SU-DHL-6 (cell line): ENCODE results near the gene GATA3.

Experiments used
- H2AFZ ChIP-seq: fragments of 200-600 bp; sonication (generic); 2 replicates; pipeline ENCODE4 v1.6.1; 2014; ENCODE audit warnings: low read depth, mild to moderate bottlenecking, moderate library complexity, mixed read lengths, antibody characterized with exemption, low read length; ENCODE audit not compliant: severe bottlenecking
- H3F3A ChIP-seq: fragments of 200-600 bp; shearing (Covaris generic); 2 replicates; pipeline ENCODE4 v1.6.0; 2016; ENCODE audit warnings: antibody characterized with exemption, mild to moderate bottlenecking; ENCODE audit not compliant: insufficient read depth
- H3K27ac ChIP-seq: fragments of 200-600 bp; sonication (generic); 2 replicates; pipeline ENCODE4 v1.5.1; 2016; ENCODE audit warnings: low read depth, mild to moderate bottlenecking, low read length, moderate library complexity, mixed read lengths
- H3K27me3 ChIP-seq: fragments of 200-600 bp; sonication (generic), shearing (Covaris generic); 2 replicates; pipeline ENCODE4 v1.6.0; 2014; ENCODE audit warnings: mild to moderate bottlenecking, low read length
- H3K36me3 ChIP-seq: fragments of 200-600 bp; sonication (generic); 2 replicates; pipeline ENCODE4 v1.6.1; 2014; ENCODE audit warnings: mild to moderate bottlenecking, low read length, mixed read lengths
- H3K4me2 ChIP-seq: fragments of 300-600, 200-600 bp; shearing (Covaris generic), sonication (generic); 2 replicates; pipeline ENCODE4 v1.6.0; 2014; ENCODE audit warnings: low read length, low read depth, mild to moderate bottlenecking; ENCODE audit not compliant: poor library complexity, severe bottlenecking
- H3K4me3 ChIP-seq: fragments of 200-600 bp; sonication (generic); 2 replicates; pipeline ENCODE4 v1.5.1; 2014; ENCODE audit warnings: antibody characterized with exemption, low read length, mild to moderate bottlenecking, mixed read lengths; ENCODE audit not compliant: insufficient read depth, poor library complexity, severe bottlenecking
- H3K79me2 ChIP-seq: fragments of 200-600 bp; sonication (generic); 2 replicates; pipeline ENCODE4 v1.6.1; 2014; ENCODE audit warnings: mild to moderate bottlenecking, low read length, moderate library complexity; ENCODE audit not compliant: insufficient read depth
- H3K9ac ChIP-seq: fragments of 200-600 bp; sonication (generic); 2 replicates; pipeline ENCODE4 v1.7.0; 2014; ENCODE audit warnings: mild to moderate bottlenecking, low read length
- H3K9me2 ChIP-seq: fragments of 200-600 bp; sonication (generic); replicated peaks from 2 replicates; pipeline ENCODE4 v1.6.1; 2014; ENCODE audit warnings: low read length; ENCODE audit not compliant: insufficient read depth
- H3K9me3 ChIP-seq: fragments of 200-600 bp; sonication (generic); 2 replicates; pipeline ENCODE4 v1.6.1; 2014; ENCODE audit warnings: low read length, mixed read lengths; ENCODE audit not compliant: insufficient read depth
- H4K20me1 ChIP-seq: fragments of 200-600 bp; sonication (generic); 2 replicates; pipeline ENCODE4 v1.6.1; 2014; ENCODE audit warnings: low read depth, mild to moderate bottlenecking, antibody characterized with exemption, low read length, moderate library complexity, mixed read lengths
- CTCF ChIP-seq: fragments of 200-600 bp; sonication (generic); IDR thresholded peaks from one replicate; pipeline ENCODE4 v1.5.1; 2017; ENCODE audit warnings: antibody characterized with exemption, mild to moderate bottlenecking, low read length, moderate library complexity; ENCODE audit not compliant: insufficient read depth, poor library complexity, severe bottlenecking
- EZH2phosphoT487 ChIP-seq: fragments of 200-600 bp; sonication (generic), shearing (Covaris generic); conservative IDR thresholded peaks from 2 replicates; pipeline ENCODE4 v1.6.1; 2018; ENCODE audit warnings: mild to moderate bottlenecking, antibody characterized with exemption, low read length, moderate library complexity, mixed read lengths

GATA3 gene

GRCh38 chr10:8063935-8064334, 9.4 kb downstream of the GATA3 start:
- H3K9ac ChIP-seq, result no peak overlapping the region
- no peak overlapping the region for H3K4me3 ChIP-seq
- H3K36me3 ChIP-seq, result no peaks in the 10 kb centered on the region
- H3F3A ChIP-seq, result no peaks in the 10 kb centered on the region
- H3K9me2 ChIP-seq, result no peaks in the 10 kb centered on the region
- H2AFZ ChIP-seq, result no peak overlapping the region
- no peaks in the 10 kb centered on the region for H4K20me1 ChIP-seq
- no peaks in the 10 kb centered on the region for H3K27me3 ChIP-seq
- no peaks in the 10 kb centered on the region for H3K9me3 ChIP-seq
- TF ChIP-seq EZH2phosphoT487 (no peak), CTCF (no peak)
- no peak overlapping the region for H3K4me2 ChIP-seq
- H3K27ac ChIP-seq, result no peak overlapping the region
- no peaks in the 10 kb centered on the region for H3K79me2 ChIP-seq

- Histone ChIP-seq H4K20me1 (no peaks in the 10 kb centered on the region), H3K27me3 (no peaks in the 10 kb centered on the region), H3K79me2 (no peaks in the 10 kb centered on the region), H3K9me2 (no peaks in the 10 kb centered on the region), H3K27ac (no peak overlapping the region), H2AFZ (no peak overlapping the region), H3K4me3 (no peak overlapping the region), H3K4me2 (no peak overlapping the region), H3K36me3 (no peaks in the 10 kb centered on the region), H3F3A (no peaks in the 10 kb centered on the region), H3K9ac (no peak overlapping the region), H3K9me3 (no peaks in the 10 kb centered on the region)
- TF ChIP-seq CTCF (no peak), EZH2phosphoT487 (no peak)
Observed at GRCh38 chr10:8064436-8064835, 9.9 kb downstream of the GATA3 start.

- Histone ChIP-seq H3K4me2 (no peak overlapping the region), H3K27me3 (no peaks in the 10 kb centered on the region), H3K4me3 (no peak overlapping the region), H3K36me3 (no peaks in the 10 kb centered on the region), H4K20me1 (no peaks in the 10 kb centered on the region), H3F3A (no peaks in the 10 kb centered on the region), H3K9me2 (no peaks in the 10 kb centered on the region), H3K27ac (no peak overlapping the region), H3K9ac (no peak overlapping the region), H2AFZ (no peak overlapping the region), H3K79me2 (no peaks in the 10 kb centered on the region), H3K9me3 (no peaks in the 10 kb centered on the region)
- no peak for TF ChIP-seq CTCF
- TF ChIP-seq EZH2phosphoT487, result no peak
Observed at GRCh38 chr10:8065651-8066050, 11.2 kb downstream of the GATA3 start.
